Measurements from ENCODE around the gene MS4A15. TPM values are rescaled to one million over a fixed set of nuclear protein-coding genes. Genes with fewer than 3 reads are reported as not detected.

Gene MS4A15
- total and polyA plus RNA-seq, 9 of the 15 experiments (the other 6 are each of a cell fraction or from before 2014, with no cell fraction given): not detected

GRCh38 chr11:60783911-60784310, 27.2 kb downstream of the MS4A15 start:
- intact Hi-C loops (cut with micrococcal nuclease): no loop called here
- in situ Hi-C loops (cut with MboI): no loop called here
- TF ChIP-seq ZNF445 (CRISPR knock-in tag; IDR thresholded peaks at IDR 0.05; ENCODE audit: low read depth) (no peak), SREBF2 (CRISPR knock-in tag; IDR thresholded peaks at IDR 0.05) (no peak), ASH1L (IDR thresholded peaks at IDR 0.05; ENCODE audit: borderline replicate concordance, low read depth, partially characterized antibody) (no peak), PRMT5 (CRISPR knock-in tag; IDR thresholded peaks at IDR 0.05) (no peak), SUPT5H (IDR thresholded peaks at IDR 0.05) (no peak), DNMT1 (IDR thresholded peaks at IDR 0.05) (no peak), MCM7 (IDR thresholded peaks at IDR 0.05) (no peak), POLR2G (IDR thresholded peaks at IDR 0.05; ENCODE audit: low read depth, low read length) (no peak), ZNF277 (CRISPR knock-in tag; IDR thresholded peaks at IDR 0.05; ENCODE audit: borderline replicate concordance) (no peak), BMI1 (IDR thresholded peaks at IDR 0.05; ENCODE audit: low read length) (no peak), ILF3 (IDR thresholded peaks at IDR 0.05; ENCODE audit: borderline replicate concordance) (no peak), NFIC (IDR thresholded peaks at IDR 0.05) (no peak), PHF21A (IDR thresholded peaks at IDR 0.05; ENCODE audit: borderline replicate concordance, low read depth) (no peak), HNRNPL (IDR thresholded peaks at IDR 0.05; ENCODE audit: low read depth, low read length) (no peak), MYBL2 (IDR thresholded peaks at IDR 0.05; ENCODE audit: low read depth) (no peak), MYBL2 (CRISPR knock-in tag; IDR thresholded peaks at IDR 0.05; ENCODE audit: borderline replicate concordance) (no peak)
- H3K4me3 ChIP-seq: no peak overlapping the region
- no peak for DNase-seq (ENCODE audit: extremely low read depth in 1 of 4, low spot score in 3 of 4)
- no peak for ATAC-seq
- ChIA-PET POLR2A (interaction anchor here (0.8 to 1.4 kb wide), 4 partner anchors 10 to 120 kb away, joined by 3 to 4 read pairs (median 3); no protein-coding TSS in a partner anchor), CTCF (ENCODE audit: low intra/inter-chr PET ratio) (no interaction called here)
- no peaks in the 10 kb centered on the region for H3K36me3 ChIP-seq (ENCODE audit: control insufficient read depth, insufficient read depth, low read length)
- no peaks in the 10 kb centered on the region for H3K9me1 ChIP-seq (ENCODE audit: control insufficient read depth, insufficient read depth, low read length)
- H2AFZ ChIP-seq (ENCODE audit: low read depth, low read length): no peak overlapping the region
- H3K79me2 ChIP-seq (ENCODE audit: control insufficient read depth, insufficient read depth, low read length): no peaks in the 10 kb centered on the region
- H3K9me3 ChIP-seq (replicated peaks; ENCODE audit: control insufficient read depth, insufficient read depth, low read depth, low read length): no peaks in the 10 kb centered on the region
- H3K4me2 ChIP-seq (ENCODE audit: insufficient read depth, low read length): no peak overlapping the region
- peaks cover 0 to 14% of the 10 kb centered on the region in 2 experiments; a peak in 2 of 5 replicates for H3K27me3 ChIP-seq (ENCODE audit: control insufficient read depth in 2 of 2, insufficient read depth in 2 of 2, low read length in 2 of 2)
- no TSS peak for BruUV-seq (replicated peaks)
- FAIRE-seq: no peak
- peaks cover 2% of the 10 kb centered on the region in 2 experiments; a peak in 2 of 5 replicates for H3K4me1 ChIP-seq (replicated peaks in 1 of 2; ENCODE audit: control insufficient read depth in 2 of 2, insufficient read depth in 2 of 2, low read length in 2 of 2)
- H3K27ac ChIP-seq (ENCODE audit: extremely low read depth, low read depth, low read length): no peak overlapping the region
- WGBS (ENCODE audit: insufficient coverage, low coverage, missing lambda C conversion rate): 18% methylated on average over 7 of the region's 7 CpGs
- no peaks in the 10 kb centered on the region for H4K20me1 ChIP-seq (replicated peaks; ENCODE audit: control insufficient read depth, insufficient read depth, low read length)
- no peak overlapping the region for H3K9ac ChIP-seq (ENCODE audit: insufficient read depth in 1 of 2, low read depth in 2 of 2, low read length in 2 of 2)

All from K562 (cell line).